GM18858 (cell line): ENCODE data around the gene MEF2B.
"Not testable (repeated sequence)": the region's sequence is repeated elsewhere in the genome, so short reads cannot be mapped to it uniquely, and the experiment has no call there.

Source experiments
- ATAC-seq: cut with Tn5 transposase; IDR thresholded peaks from one replicate; pipeline ENCODE4 v1.9.1; 2021; ENCODE audit not compliant: unreplicated experiment

MEF2B gene

GRCh38 chr19:19132912-19133311 is 37.2 kb downstream of the MEF2B start:
- ATAC-seq = no peak

DNA sequence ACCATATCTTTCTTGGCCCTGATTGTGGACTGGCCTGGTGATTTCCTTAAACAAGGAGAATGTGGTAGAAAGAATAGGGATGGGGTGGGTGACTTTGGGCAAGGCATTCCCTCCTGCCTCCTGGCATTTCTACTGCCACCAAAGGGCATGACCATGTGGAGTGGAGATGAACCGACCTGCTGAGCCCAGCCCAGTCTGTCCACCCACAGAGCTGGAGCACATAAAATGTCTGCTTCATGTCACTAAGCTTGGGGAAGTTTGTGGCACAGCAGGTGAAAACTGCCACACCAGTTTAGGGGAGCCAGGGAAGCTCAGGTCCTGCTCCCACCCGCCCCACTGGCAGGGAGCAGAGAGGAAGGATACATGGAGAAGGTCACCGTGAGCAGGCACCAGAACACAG is 38.1 kb downstream of the MEF2B start:
- ATAC-seq = no peak

GRCh38 chr19:19126102-19126501 is 44.0 kb downstream of the MEF2B start:
- no peak for ATAC-seq

- no peak for ATAC-seq
These were observed 46.7 kb downstream of the MEF2B start for GRCh38 chr19:19123386-19123785.

DNA sequence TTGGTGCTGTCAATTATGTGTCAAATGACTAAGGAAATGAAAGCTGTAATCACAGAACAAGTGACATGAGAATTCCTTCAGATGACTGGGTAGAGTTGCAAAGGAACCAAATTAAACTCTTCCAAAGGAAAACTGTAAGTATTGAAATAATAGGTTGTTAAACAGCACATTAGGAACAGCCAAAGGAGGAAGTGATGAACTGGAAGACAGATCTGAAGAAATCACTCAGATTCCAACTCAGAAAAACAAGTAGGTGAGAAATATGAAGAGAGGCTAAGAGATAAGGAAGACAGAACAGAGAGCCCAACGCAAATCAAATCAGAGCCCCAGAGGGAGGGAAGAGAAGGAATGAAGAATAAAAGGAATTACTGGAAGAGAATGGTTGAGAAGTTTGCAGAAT is 47.2 kb downstream of the MEF2B start:
- no peak for ATAC-seq

DNA sequence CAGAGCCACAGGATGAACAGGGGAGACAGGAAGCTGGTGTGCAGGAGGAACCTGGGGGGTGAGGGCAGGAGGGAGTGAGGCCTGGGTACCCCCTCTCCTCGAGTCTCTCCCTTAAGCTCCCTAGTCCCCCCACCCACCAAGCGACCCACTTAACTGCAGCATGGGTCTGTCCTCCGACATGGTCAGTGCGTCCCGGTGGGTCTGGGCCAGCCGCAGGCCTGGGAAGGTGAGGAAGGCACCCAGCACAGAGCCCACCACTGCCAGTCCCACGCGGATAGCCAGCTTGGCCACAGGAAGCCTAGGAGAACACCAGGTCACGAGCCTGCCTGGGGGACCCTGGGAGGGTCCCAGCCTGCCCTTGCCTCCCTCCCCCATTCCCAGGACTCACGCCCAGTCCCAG is 48.7 kb downstream of the MEF2B start:
- ATAC-seq = no peak

- no peak for ATAC-seq
These were observed 49.5 kb downstream of the MEF2B start for GRCh38 chr19:19120308-19121231.

- ATAC-seq = no peak
These were observed 50.5 kb downstream of the MEF2B start for GRCh38 chr19:19119325-19120237.

DNA sequence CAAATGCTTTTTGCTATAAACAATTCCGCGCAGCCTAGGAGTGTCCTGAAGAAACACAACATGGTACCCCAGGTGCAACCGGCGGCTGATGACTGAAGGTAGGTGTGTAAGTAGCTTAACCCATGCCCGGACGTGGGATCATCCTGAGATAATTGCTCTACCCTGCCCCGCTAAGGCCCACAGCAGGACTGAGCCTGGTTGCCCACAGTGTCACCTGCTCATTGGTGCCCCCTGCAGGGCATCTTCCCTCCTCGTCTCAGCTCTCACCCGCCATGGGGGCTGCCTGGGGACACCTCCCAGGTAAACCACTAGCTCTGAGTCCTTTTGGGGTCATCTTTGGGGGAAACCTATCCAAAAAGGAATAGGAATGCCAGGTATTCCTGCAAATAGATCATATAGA is 54.1 kb downstream of the MEF2B start:
- no peak for ATAC-seq

- ATAC-seq = no peak
These were observed 56.9 kb downstream of the MEF2B start for GRCh38 chr19:19113040-19113626.

- no peak for ATAC-seq
These were observed 58.0 kb downstream of the MEF2B start for GRCh38 chr19:19111967-19112580.

DNA sequence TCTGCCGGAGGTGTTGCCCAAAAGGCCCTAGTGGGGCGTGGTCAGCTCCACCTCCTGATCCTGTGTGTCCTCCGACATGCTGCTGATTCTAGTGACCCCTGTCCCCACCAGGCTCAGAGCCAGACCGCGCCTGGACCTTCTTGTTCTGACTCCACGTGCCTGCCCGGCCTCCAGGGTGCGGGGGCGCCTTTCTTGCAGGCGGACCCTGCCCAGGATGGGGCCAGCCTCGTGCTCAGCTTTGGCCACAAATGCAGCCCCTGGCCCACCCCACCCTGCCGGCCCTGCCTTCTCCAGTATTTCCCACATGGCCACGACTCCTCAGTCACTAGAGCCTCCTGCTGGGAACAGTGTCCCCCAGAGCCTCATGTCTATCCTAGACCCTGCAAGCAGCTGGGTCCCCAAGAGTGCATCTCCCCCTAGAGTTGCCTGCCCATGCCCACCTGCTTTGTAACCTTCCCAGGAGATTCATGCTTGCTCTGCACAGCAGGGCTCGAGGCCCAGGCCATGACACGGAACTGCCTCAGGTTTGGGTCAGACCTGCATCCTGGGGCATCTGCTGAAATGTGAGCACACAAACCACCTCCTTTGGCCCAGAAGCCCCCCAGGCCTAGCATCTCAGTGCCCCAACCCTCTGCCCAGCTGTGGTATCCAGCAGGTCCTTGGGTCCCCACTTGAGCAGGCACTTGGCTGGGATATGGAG is 58.8 kb downstream of the MEF2B start:
- ATAC-seq = no peak

DNA sequence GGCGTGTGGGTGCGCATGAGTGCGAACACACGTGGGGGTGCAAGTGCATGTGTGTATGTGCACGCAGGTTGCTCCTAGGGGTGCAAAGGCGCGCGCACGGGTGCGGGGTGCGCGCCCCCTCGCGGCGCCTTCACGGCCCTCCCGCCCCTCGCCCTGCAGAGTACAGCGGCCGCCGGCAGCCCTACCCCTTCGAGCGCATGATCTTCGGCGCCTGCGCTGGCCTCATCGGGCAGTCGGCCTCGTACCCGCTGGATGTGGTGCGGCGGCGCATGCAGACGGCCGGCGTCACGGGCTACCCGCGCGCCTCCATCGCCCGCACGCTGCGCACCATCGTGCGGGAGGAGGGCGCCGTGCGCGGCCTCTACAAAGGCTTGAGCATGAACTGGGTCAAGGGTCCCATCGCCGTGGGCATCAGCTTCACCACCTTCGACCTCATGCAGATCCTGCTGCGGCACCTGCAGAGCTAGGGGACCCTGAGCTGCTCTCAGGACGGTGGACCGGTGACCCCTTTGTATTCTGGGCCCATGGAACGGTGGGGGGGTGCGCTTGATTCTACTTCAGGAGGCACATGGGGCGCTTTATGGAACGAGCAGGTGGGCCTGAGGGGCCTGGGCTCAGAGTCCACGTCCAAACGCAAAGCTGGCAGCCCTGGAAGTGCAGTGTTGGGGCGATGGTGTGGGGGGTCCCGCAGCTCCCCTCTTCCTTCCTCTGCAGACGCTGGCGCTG is 59.5 kb downstream of the MEF2B start:
- no peak for ATAC-seq

DNA sequence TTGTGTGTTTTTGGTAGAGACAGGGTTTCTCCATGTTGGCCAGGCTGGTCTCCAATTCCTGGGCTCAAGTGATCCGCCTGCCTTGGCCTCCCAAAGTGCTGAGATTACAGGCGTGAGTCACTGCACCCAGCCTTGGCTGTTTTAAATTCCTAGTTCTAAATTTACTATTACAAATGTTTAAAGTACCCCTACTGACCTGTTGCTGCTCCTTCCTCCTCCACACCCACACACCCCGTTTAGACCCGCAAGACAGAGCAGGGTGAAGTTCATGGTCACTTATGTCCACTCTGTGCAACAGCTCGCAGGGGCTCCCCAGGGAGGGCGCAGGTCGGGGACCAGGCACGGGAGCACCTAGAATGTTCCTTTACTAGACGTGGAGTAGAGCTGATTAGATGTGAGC is 60.5 kb downstream of the MEF2B start:
- no peak for ATAC-seq

DNA sequence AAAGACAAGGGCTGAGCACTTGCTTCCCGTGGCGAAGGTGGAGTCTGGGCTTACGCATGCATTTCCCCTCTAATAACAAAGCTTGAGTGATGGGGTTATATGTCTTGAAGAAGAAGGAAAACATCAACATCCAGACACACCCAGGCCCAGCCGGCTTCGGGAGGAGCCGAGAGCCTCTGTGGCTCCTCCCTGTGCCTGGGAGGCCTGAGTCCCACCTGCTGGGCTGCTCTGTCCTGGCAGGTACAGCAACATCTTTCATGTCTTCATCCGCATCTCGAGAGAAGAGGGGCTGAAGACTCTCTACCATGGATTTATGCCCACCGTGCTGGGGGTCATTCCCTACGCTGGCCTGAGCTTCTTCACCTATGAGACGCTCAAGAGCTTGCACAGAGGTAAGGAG is 62.4 kb downstream of the MEF2B start:
- no peak for ATAC-seq

- ATAC-seq = not testable (repeated sequence)
These were observed 63.1 kb downstream of the MEF2B start for GRCh38 chr19:19106938-19107337.

DNA sequence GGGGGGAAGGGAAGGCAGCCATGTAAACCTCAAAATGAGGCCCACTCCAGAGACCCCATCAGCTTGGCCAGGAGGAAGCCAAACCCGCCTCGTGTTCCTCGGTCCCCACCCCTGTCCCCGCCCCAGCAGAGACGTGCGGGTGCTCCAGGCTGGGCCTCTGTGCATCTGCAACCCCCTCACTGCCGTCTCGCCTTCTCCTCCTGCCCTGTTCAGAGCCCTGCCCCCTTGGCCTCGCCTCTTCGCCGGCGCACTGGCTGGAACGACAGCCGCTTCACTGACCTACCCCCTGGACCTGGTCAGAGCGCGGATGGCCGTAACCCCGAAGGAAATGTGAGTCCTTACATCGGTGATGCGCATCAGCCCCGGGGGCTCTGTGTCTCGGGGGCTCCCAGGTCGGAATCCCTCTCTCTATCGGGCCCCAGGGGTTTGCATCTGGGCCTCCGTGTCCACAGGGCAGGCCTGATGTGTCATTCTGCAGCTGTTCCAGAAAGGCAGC is 64.0 kb downstream of the MEF2B start:
- ATAC-seq = no peak

DNA sequence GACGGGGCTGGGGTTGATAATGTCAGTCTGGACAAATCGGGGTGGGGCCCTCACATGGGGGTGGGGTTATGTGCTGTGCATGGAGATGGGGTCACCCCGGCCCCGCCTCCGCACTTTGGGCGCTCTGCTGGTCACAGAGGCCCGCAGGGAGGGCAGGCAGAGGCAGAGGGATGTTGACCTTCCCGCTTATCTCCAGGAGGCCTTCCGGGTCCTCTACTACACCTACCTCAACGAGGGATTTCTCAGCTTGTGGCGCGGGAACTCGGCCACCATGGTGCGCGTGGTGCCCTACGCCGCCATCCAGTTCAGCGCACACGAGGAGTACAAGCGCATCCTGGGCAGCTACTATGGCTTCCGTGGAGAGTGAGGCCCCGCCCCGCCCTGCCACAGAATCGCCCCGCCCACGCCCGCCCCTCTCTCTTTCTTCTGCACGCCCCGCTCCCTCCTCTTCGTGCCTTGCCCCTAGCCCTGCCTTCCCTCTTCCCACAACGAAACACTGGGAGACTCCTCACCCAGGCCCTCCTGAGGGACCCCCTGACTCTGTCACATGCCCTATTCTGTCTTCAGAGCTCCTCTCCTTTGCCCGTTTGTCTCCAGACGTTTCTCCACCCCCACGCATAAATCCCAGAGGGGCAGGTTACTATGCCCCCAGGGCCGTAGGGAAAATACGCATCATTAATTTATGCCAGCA is 64.6 kb downstream of the MEF2B start:
- no peak for ATAC-seq

DNA sequence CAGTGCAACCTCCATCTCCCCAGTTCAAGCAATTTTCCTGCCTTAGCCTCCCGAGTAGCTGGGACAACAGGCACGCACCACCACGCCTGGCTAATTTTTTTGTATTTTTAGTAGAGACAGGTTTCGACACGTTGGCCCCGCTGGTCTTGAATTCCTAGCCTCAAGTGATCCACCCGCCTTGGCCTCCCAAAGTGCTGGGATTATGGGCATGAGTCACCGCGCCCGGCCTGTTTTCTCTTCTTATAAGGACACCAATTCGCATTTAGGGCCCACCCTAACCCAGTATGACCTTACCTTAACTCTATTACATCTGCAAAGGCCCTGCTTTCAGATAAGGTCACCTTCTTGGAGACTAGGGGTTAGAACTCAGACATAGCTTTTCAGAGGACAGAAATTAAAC is 66.9 kb downstream of the MEF2B start:
- ATAC-seq = no peak
